ENCODE measurements around the gene PAK5.

- TF ChIP-seq CTCF (conservative IDR thresholded peaks at IDR 0.05 in 1 of 2, IDR thresholded peaks at IDR 0.05 in 1 of 2; ENCODE audit: low read depth in 1 of 2, low read length in 2 of 2) (no peak), EZH2 (IDR thresholded peaks at IDR 0.05; ENCODE audit: low read length, missing control alignments) (no peak)
Measured at GRCh38 chr20:9829835-9830234, 9.0 kb downstream of the PAK5 start.
